Measurements from ENCODE around the gene LRRC59.
A peak's percentile ranks its signal among the peaks of the same experiment; 100 is the strongest.

Gene LRRC59

DNA sequence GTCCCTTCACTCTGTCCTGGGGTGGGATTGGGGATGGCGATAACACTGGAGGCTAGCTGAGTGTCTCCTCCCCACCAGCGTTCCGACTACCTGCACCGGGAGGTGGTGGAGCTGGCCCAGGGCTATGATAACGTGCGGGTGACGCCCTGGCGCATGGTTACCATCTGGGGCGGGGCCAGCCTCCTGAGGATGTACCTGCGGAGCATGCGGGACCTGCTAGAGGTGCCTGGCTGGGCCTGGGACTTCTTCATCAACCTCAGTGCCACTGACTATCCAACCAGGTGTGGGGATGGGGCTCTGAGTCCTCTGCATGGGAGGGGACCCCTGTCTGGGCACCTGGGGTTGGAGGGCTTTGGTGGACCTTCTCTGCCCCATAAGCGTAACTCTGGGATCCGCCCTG is 42.5 kb downstream of the LRRC59 start:
- Histone ChIP-seq H3K9ac (ENCODE audit: low read length) (no peak overlapping the region), H3K4me3 (ENCODE audit: insufficient read depth in 1 of 2, low read depth in 1 of 2, low read length in 2 of 2) (no peak overlapping the region), H3K23ac (ENCODE audit: low read length in 2 of 2) (no peak overlapping the region), H3K27me3 (ENCODE audit: control insufficient read depth in 1 of 2, insufficient read depth in 1 of 2, low read length in 2 of 2) (no peaks in the 10 kb centered on the region), H3K79me1 (replicated peaks; ENCODE audit: low read length, poor library complexity, severe bottlenecking) (peaks cover 54% of the 10 kb centered on the region), H4K8ac (ENCODE audit: low read length) (no peak overlapping the region), H3K18ac (ENCODE audit: low read depth in 1 of 2, low read length in 2 of 2) (no peak overlapping the region), H2AK5ac (ENCODE audit: low read length, severe bottlenecking) (no peak overlapping the region), H3K4me1 (ENCODE audit: control insufficient read depth, insufficient read depth, low read depth, low read length) (peaks cover 7% of the 10 kb centered on the region), H3K4me2 (ENCODE audit: low read length, poor library complexity, severe bottlenecking) (no peak overlapping the region), H3K36me3 (ENCODE audit: control insufficient read depth in 1 of 2, insufficient read depth in 2 of 2, low read depth in 1 of 2, low read length in 2 of 2) (peaks cover 76 to 78% of the 10 kb centered on the region in 2 experiments), H3K4ac (ENCODE audit: low read depth in 1 of 2, low read length in 2 of 2) (no peak overlapping the region), H3K9me3 (ENCODE audit: control insufficient read depth, low read length) (no peaks in the 10 kb centered on the region), H2BK12ac (ENCODE audit: low read length in 2 of 2) (no peak overlapping the region), H2AFZ (ENCODE audit: low read depth, low read length) (no peak overlapping the region), H2BK15ac (ENCODE audit: low read depth, poor library complexity, severe bottlenecking) (no peak overlapping the region), H2BK120ac (ENCODE audit: low read depth, low read length) (no peak overlapping the region), H3K27ac (ENCODE audit: low read length, poor library complexity, severe bottlenecking) (no peak overlapping the region), H4K91ac (ENCODE audit: low read length) (no peak overlapping the region), H2BK5ac (ENCODE audit: low read depth, low read length, poor library complexity, severe bottlenecking) (no peak overlapping the region), H3K14ac (ENCODE audit: low read length in 2 of 2) (no peak overlapping the region)
- WGBS, result 98% methylated on average over 13 of the region's 13 CpGs
- no peak for DNase-seq

DNA sequence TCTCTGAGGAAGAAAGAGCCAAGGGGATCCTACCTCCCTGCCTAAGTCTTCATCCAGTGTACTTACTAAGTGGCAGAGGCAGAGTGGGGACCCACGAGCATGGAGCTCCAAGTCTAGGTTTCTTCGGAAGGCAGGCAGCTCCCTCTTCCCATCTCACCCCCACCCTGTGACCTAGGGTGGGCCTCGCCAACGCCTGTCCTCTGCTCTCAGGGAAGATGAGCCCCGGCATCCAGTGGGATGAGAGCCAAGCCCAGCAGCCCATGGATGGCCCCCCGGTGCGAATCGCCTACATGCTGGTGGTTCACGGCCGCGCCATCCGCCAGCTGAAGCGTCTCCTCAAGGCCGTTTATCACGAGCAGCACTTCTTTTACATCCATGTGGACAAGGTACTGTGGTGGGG is 43.1 kb downstream of the LRRC59 start:
- no peak overlapping the region for H4K8ac ChIP-seq (ENCODE audit: low read length)
- H2AK5ac ChIP-seq (ENCODE audit: low read length, severe bottlenecking), result no peak overlapping the region
- peaks cover 71 to 73% of the 10 kb centered on the region in 2 experiments for H3K36me3 ChIP-seq (ENCODE audit: control insufficient read depth in 1 of 2, insufficient read depth in 2 of 2, low read depth in 1 of 2, low read length in 2 of 2)
- no peak overlapping the region for H3K27ac ChIP-seq (ENCODE audit: low read length, poor library complexity, severe bottlenecking)
- H3K27me3 ChIP-seq (ENCODE audit: control insufficient read depth in 1 of 2, insufficient read depth in 1 of 2, low read length in 2 of 2), result no peaks in the 10 kb centered on the region
- H3K4me2 ChIP-seq (ENCODE audit: low read length, poor library complexity, severe bottlenecking), result no peak overlapping the region
- no peak overlapping the region for H3K23ac ChIP-seq (ENCODE audit: low read length in 2 of 2)
- no peak overlapping the region for H3K4me3 ChIP-seq (ENCODE audit: insufficient read depth in 1 of 2, low read depth in 1 of 2, low read length in 2 of 2)
- DNase-seq, result no peak
- H2BK15ac ChIP-seq (ENCODE audit: low read depth, poor library complexity, severe bottlenecking), result no peak overlapping the region
- H3K79me1 ChIP-seq (replicated peaks; ENCODE audit: low read length, poor library complexity, severe bottlenecking), result peaks cover 57% of the 10 kb centered on the region
- H2BK12ac ChIP-seq (ENCODE audit: low read length in 2 of 2), result no peak overlapping the region
- 95% methylated on average over 15 of the region's 15 CpGs for WGBS
- H3K9me3 ChIP-seq (ENCODE audit: control insufficient read depth, low read length), result no peaks in the 10 kb centered on the region
- no peak overlapping the region for H2BK5ac ChIP-seq (ENCODE audit: low read depth, low read length, poor library complexity, severe bottlenecking)
- H3K4me1 ChIP-seq (ENCODE audit: control insufficient read depth, insufficient read depth, low read depth, low read length), result peaks cover 7% of the 10 kb centered on the region
- no peak overlapping the region for H3K14ac ChIP-seq (ENCODE audit: low read length in 2 of 2)
- no peak overlapping the region for H4K91ac ChIP-seq (ENCODE audit: low read length)
- no peak overlapping the region for H3K4ac ChIP-seq (ENCODE audit: low read depth in 1 of 2, low read length in 2 of 2)
- no peak overlapping the region for H3K9ac ChIP-seq (ENCODE audit: low read length)
- H2AFZ ChIP-seq (ENCODE audit: low read depth, low read length), result no peak overlapping the region
- H3K18ac ChIP-seq (ENCODE audit: low read depth in 1 of 2, low read length in 2 of 2), result no peak overlapping the region
- no peak overlapping the region for H2BK120ac ChIP-seq (ENCODE audit: low read depth, low read length)

- peaks cover 57% of the 10 kb centered on the region for H3K79me1 ChIP-seq (replicated peaks; ENCODE audit: low read length, poor library complexity, severe bottlenecking)
- no peak overlapping the region for H4K8ac ChIP-seq (ENCODE audit: low read length)
- no peak overlapping the region for H3K18ac ChIP-seq (ENCODE audit: low read depth in 1 of 2, low read length in 2 of 2)
- no peak overlapping the region for H3K4ac ChIP-seq (ENCODE audit: low read depth in 1 of 2, low read length in 2 of 2)
- no peak overlapping the region for H3K27ac ChIP-seq (ENCODE audit: low read length, poor library complexity, severe bottlenecking)
- peaks cover 66 to 71% of the 10 kb centered on the region in 2 experiments for H3K36me3 ChIP-seq (ENCODE audit: control insufficient read depth in 1 of 2, insufficient read depth in 2 of 2, low read depth in 1 of 2, low read length in 2 of 2)
- H3K4me3 ChIP-seq (ENCODE audit: insufficient read depth in 1 of 2, low read depth in 1 of 2, low read length in 2 of 2), result no peak overlapping the region
- H3K14ac ChIP-seq (ENCODE audit: low read length in 2 of 2), result no peak overlapping the region
- H3K27me3 ChIP-seq (ENCODE audit: control insufficient read depth in 1 of 2, insufficient read depth in 1 of 2, low read length in 2 of 2), result no peaks in the 10 kb centered on the region
- H4K91ac ChIP-seq (ENCODE audit: low read length), result no peak overlapping the region
- H2AK5ac ChIP-seq (ENCODE audit: low read length, severe bottlenecking), result no peak overlapping the region
- H2BK120ac ChIP-seq (ENCODE audit: low read depth, low read length), result no peak overlapping the region
- H2AFZ ChIP-seq (ENCODE audit: low read depth, low read length), result no peak overlapping the region
- H3K4me2 ChIP-seq (ENCODE audit: low read length, poor library complexity, severe bottlenecking), result no peak overlapping the region
- H3K4me1 ChIP-seq (ENCODE audit: control insufficient read depth, insufficient read depth, low read depth, low read length), result peaks cover 11% of the 10 kb centered on the region
- 98% methylated on average over 26 of the region's 27 CpGs for WGBS
- H3K9ac ChIP-seq (ENCODE audit: low read length), result no peak overlapping the region
- H2BK5ac ChIP-seq (ENCODE audit: low read depth, low read length, poor library complexity, severe bottlenecking), result no peak overlapping the region
- H2BK15ac ChIP-seq (ENCODE audit: low read depth, poor library complexity, severe bottlenecking), result no peak overlapping the region
- DNase-seq, result no peak
- no peaks in the 10 kb centered on the region for H3K9me3 ChIP-seq (ENCODE audit: control insufficient read depth, low read length)
- no peak overlapping the region for H3K23ac ChIP-seq (ENCODE audit: low read length in 2 of 2)
- no peak overlapping the region for H2BK12ac ChIP-seq (ENCODE audit: low read length in 2 of 2)
These were observed 43.6 kb downstream of the LRRC59 start for GRCh38 chr17:50353600-50354195.

GRCh38 chr17:50352693-50353599 is 44.4 kb downstream of the LRRC59 start:
- H3K36me3 ChIP-seq (ENCODE audit: control insufficient read depth in 1 of 2, insufficient read depth in 2 of 2, low read depth in 1 of 2, low read length in 2 of 2), result peaks cover 58 to 64% of the 10 kb centered on the region in 2 experiments
- no peak overlapping the region for H4K8ac ChIP-seq (ENCODE audit: low read length)
- no peak overlapping the region for H2AFZ ChIP-seq (ENCODE audit: low read depth, low read length)
- H2BK5ac ChIP-seq (ENCODE audit: low read depth, low read length, poor library complexity, severe bottlenecking), result no peak overlapping the region
- H2BK15ac ChIP-seq (ENCODE audit: low read depth, poor library complexity, severe bottlenecking), result no peak overlapping the region
- H2BK12ac ChIP-seq (ENCODE audit: low read length in 2 of 2), result no peak overlapping the region
- no peak overlapping the region for H3K23ac ChIP-seq (ENCODE audit: low read length in 2 of 2)
- no peak overlapping the region for H3K4ac ChIP-seq (ENCODE audit: low read depth in 1 of 2, low read length in 2 of 2)
- H3K4me3 ChIP-seq (ENCODE audit: insufficient read depth in 1 of 2, low read depth in 1 of 2, low read length in 2 of 2), result peak overlapping the region in 1 of 2 experiments; percentile 11
- H3K9me3 ChIP-seq (ENCODE audit: control insufficient read depth, low read length), result no peaks in the 10 kb centered on the region
- H3K4me2 ChIP-seq (ENCODE audit: low read length, poor library complexity, severe bottlenecking), result no peak overlapping the region
- no peak overlapping the region for H3K18ac ChIP-seq (ENCODE audit: low read depth in 1 of 2, low read length in 2 of 2)
- no peak overlapping the region for H4K91ac ChIP-seq (ENCODE audit: low read length)
- peaks cover 57% of the 10 kb centered on the region for H3K79me1 ChIP-seq (replicated peaks; ENCODE audit: low read length, poor library complexity, severe bottlenecking)
- no peak overlapping the region for H2AK5ac ChIP-seq (ENCODE audit: low read length, severe bottlenecking)
- H3K14ac ChIP-seq (ENCODE audit: low read length in 2 of 2), result no peak overlapping the region
- H3K27ac ChIP-seq (ENCODE audit: low read length, poor library complexity, severe bottlenecking), result no peak overlapping the region
- no peak overlapping the region for H2BK120ac ChIP-seq (ENCODE audit: low read depth, low read length)
- DNase-seq, result no peak
- no peaks in the 10 kb centered on the region for H3K27me3 ChIP-seq (ENCODE audit: control insufficient read depth in 1 of 2, insufficient read depth in 1 of 2, low read length in 2 of 2)
- H3K9ac ChIP-seq (ENCODE audit: low read length), result no peak overlapping the region
- H3K4me1 ChIP-seq (ENCODE audit: control insufficient read depth, insufficient read depth, low read depth, low read length), result peaks cover 16% of the 10 kb centered on the region
- 93% methylated on average over 21 of the region's 21 CpGs for WGBS

Measured in mesenchymal stem cell (in vitro differentiated cells and primary cell).